Uterus (tissue), 2 donors: Measurements from ENCODE around the gene PHLPP1.

ENCODE experiments used
- POLR2A ChIP-seq, 2 donors: fragments of 450-650 bp; IDR thresholded peaks; one replicate each; pipeline ENCODE4 v1.6.1; 2016; ENCODE audit warnings: antibody characterized with exemption in 2 of 2, mild to moderate bottlenecking in 1 of 2, moderate library complexity in 1 of 2
- TF ChIP-seq, protein P1 (sequence below), 4 experiments: fragments of 200-600 bp in 2 of 4; fragments of 450-650 bp in 2 of 4; sonication (generic) in 2 of 4; IDR thresholded peaks; one replicate each; pipeline ENCODE4 v1.5.1; 2016 to 2019; ENCODE audit warnings: antibody characterized with exemption in 4 of 4, mild to moderate bottlenecking in 2 of 4, moderate library complexity in 1 of 4

GRCh38 chr18:62950246-62950645, 234.9 kb downstream of the PHLPP1 start:
- TF ChIP-seq, protein P1, sequence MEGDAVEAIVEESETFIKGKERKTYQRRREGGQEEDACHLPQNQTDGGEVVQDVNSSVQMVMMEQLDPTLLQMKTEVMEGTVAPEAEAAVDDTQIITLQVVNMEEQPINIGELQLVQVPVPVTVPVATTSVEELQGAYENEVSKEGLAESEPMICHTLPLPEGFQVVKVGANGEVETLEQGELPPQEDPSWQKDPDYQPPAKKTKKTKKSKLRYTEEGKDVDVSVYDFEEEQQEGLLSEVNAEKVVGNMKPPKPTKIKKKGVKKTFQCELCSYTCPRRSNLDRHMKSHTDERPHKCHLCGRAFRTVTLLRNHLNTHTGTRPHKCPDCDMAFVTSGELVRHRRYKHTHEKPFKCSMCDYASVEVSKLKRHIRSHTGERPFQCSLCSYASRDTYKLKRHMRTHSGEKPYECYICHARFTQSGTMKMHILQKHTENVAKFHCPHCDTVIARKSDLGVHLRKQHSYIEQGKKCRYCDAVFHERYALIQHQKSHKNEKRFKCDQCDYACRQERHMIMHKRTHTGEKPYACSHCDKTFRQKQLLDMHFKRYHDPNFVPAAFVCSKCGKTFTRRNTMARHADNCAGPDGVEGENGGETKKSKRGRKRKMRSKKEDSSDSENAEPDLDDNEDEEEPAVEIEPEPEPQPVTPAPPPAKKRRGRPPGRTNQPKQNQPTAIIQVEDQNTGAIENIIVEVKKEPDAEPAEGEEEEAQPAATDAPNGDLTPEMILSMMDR (IDR thresholded peaks at IDR 0.05): no peak
- no peak for TF ChIP-seq POLR2A (IDR thresholded peaks at IDR 0.05)
